GM12878 (cell line): Measurements from ENCODE around the gene HTATIP2. TPM values are rescaled to one million over a fixed set of nuclear protein-coding genes. Genes with fewer than 3 reads are reported as not detected.
A peak's percentile ranks its signal among the peaks of the same experiment; 100 is the strongest.

Experiments
- ASH2L ChIP-seq: fragments of 300-600, 200-600 bp; sonication (generic); IDR thresholded peaks from 2 replicates; pipeline ENCODE4 v1.6.1; 2017; ENCODE audit warnings: low read depth, mild to moderate bottlenecking, borderline replicate concordance
- BCL11A ChIP-seq: IDR thresholded peaks from 2 replicates; pipeline ENCODE4 v1.6.1; 2011; ENCODE audit warnings: low read depth, low read length
- BHLHE40 ChIP-seq, 2 experiments: fragments of 450-650 bp in 1 of 2; IDR thresholded peaks; 2 replicates each; pipeline ENCODE4 v1.6.1; 2011 to 2017; ENCODE audit warnings: low read depth in 2 of 2, borderline replicate concordance in 1 of 2, improper control_type of control experiment in 1 of 2, low read length in 1 of 2, mild to moderate bottlenecking in 1 of 2
- CBX5 ChIP-seq: sonication (generic); IDR thresholded peaks from 2 replicates; pipeline ENCODE4 v1.6.1; 2016; ENCODE audit warnings: low read depth, moderate library complexity, mild to moderate bottlenecking, inconsistent platforms
- CREB1 ChIP-seq: IDR thresholded peaks from 2 replicates; pipeline ENCODE4 v1.6.1; 2012; ENCODE audit warnings: low read depth, mild to moderate bottlenecking, inconsistent platforms
- EED ChIP-seq: sonication (generic); IDR thresholded peaks from 2 replicates; pipeline ENCODE4 v1.6.1; 2016; ENCODE audit warnings: antibody characterized with exemption, low read depth
- ESRRA ChIP-seq: IDR thresholded peaks from 2 replicates; pipeline ENCODE4 v1.6.1; 2012; ENCODE audit warnings: mild to moderate bottlenecking, low read length, improper control_type of control experiment
- FOXK2 ChIP-seq: fragments of 450-650 bp; IDR thresholded peaks from 2 replicates; pipeline ENCODE4 v1.6.1; 2017; ENCODE audit warnings: mild to moderate bottlenecking, moderate library complexity
- FOXM1 ChIP-seq: IDR thresholded peaks from 2 replicates; pipeline ENCODE4 v1.6.1; 2012; ENCODE audit warnings: low read depth, mild to moderate bottlenecking, inconsistent platforms, low read length, moderate library complexity
- GATAD2B ChIP-seq: fragments of 450-650 bp; conservative IDR thresholded peaks from 2 replicates; pipeline ENCODE4 v1.6.1; 2017; ENCODE audit warnings: low read depth, mild to moderate bottlenecking, moderate library complexity
- KLF5 ChIP-seq: fragments of 450-650 bp; IDR thresholded peaks from 2 replicates; pipeline ENCODE4 v1.6.1; 2014; ENCODE audit warnings: mild to moderate bottlenecking; ENCODE audit not compliant: partially characterized antibody
- MXI1 ChIP-seq: fragments of 150-350 bp; IDR thresholded peaks from 2 replicates; pipeline ENCODE4 v1.6.1; 2011; ENCODE audit warnings: low read depth, mild to moderate bottlenecking, inconsistent platforms, low read length, improper control_type of control experiment
- MYC ChIP-seq: IDR thresholded peaks from 2 replicates; pipeline ENCODE4 v1.6.1; 2011; ENCODE audit warnings: mild to moderate bottlenecking, low read length, moderate library complexity, inconsistent platforms; ENCODE audit not compliant: insufficient read depth, insufficient replicate concordance, insufficient read length, severe bottlenecking
- PAX8 ChIP-seq: fragments of 450-650 bp; IDR thresholded peaks from 2 replicates; pipeline ENCODE4 v1.6.1; 2017; ENCODE audit warnings: mild to moderate bottlenecking, moderate library complexity
- PBX3 ChIP-seq: IDR thresholded peaks from 2 replicates; pipeline ENCODE4 v1.6.1; 2011; ENCODE audit warnings: mild to moderate bottlenecking, low read depth, low read length, moderate library complexity; ENCODE audit not compliant: insufficient replicate concordance
- RCOR1 ChIP-seq: conservative IDR thresholded peaks from 2 replicates; pipeline ENCODE4 v1.6.1; 2012; ENCODE audit warnings: low read depth, low read length, improper control_type of control experiment
- RELA ChIP-seq: fragments of 450-650 bp; IDR thresholded peaks from 2 replicates; pipeline ENCODE4 v1.8.0; 2014; ENCODE audit warnings: borderline replicate concordance; ENCODE audit not compliant: partially characterized antibody
- SIX5 ChIP-seq: IDR thresholded peaks from 2 replicates; pipeline ENCODE4 v1.6.1; 2011; ENCODE audit warnings: mild to moderate bottlenecking, low read depth, low read length, moderate library complexity; ENCODE audit not compliant: severe bottlenecking
- SMAD1 ChIP-seq: fragments of 450-650 bp; IDR thresholded peaks from 2 replicates; pipeline ENCODE4 v1.6.1; 2018; ENCODE audit warnings: mild to moderate bottlenecking, low read depth; ENCODE audit not compliant: partially characterized antibody
- SMARCA5 ChIP-seq: fragments of 450-650 bp; IDR thresholded peaks from 2 replicates; pipeline ENCODE4 v1.6.1; 2017; ENCODE audit warnings: mild to moderate bottlenecking
- STAT3 ChIP-seq: IDR thresholded peaks from 2 replicates; pipeline ENCODE4 v1.6.1; 2011; ENCODE audit warnings: low read depth, low read length, improper control_type of control experiment
- SUZ12 ChIP-seq: fragments of 200-600 bp; sonication (generic); IDR thresholded peaks from one replicate; pipeline ENCODE4 v1.6.1; 2018; ENCODE audit warnings: antibody characterized with exemption, mild to moderate bottlenecking; ENCODE audit not compliant: unreplicated experiment
- TBL1XR1 ChIP-seq: IDR thresholded peaks from 2 replicates; pipeline ENCODE4 v1.6.1; 2012; ENCODE audit warnings: low read depth, low read length, improper control_type of control experiment
- TCF12 ChIP-seq: IDR thresholded peaks from 2 replicates; pipeline ENCODE4 v1.6.1; 2011; ENCODE audit warnings: low read depth, mild to moderate bottlenecking, low read length
- YY1 ChIP-seq: IDR thresholded peaks from 2 replicates; pipeline ENCODE4 v1.6.1; 2011; ENCODE audit warnings: low read depth, mild to moderate bottlenecking, low read length
- ZNF217 ChIP-seq: fragments of 450-650 bp; IDR thresholded peaks from 2 replicates; pipeline ENCODE4 v1.6.1; 2017; ENCODE audit warnings: antibody characterized with exemption, mild to moderate bottlenecking
- ZNF384 ChIP-seq: IDR thresholded peaks from 2 replicates; pipeline ENCODE4 v1.6.1; 2012; ENCODE audit warnings: low read depth, mild to moderate bottlenecking, low read length, improper control_type of control experiment, borderline replicate concordance
- polyA plus RNA-seq, 11 experiments: library from polyadenylated mRNA; depleted of rRNA in 4 of 11; unstranded in 6 of 11; stranded (reverse) in 5 of 11; fragments of >200 nt; fragmentation: Nextera tagmentation in 4 of 11; fragmentation: Illumina TruSeq in 1 of 11; extraction: Ambion mirVana in 4 of 11; extraction: Trizol in 1 of 11; gene quantifications; 1 replicate in 1 of 11; 2 replicates in 10 of 11; pipeline versions ENCODE4 v1.2.1 to v1.2.3, GENCODE V29; 2011 to 2016; ENCODE audit warnings: inconsistent platforms in 2 of 11, missing spikeins in 2 of 11, low read depth in 1 of 11
- total RNA-seq, 4 experiments: library from RNA; depleted of rRNA in 3 of 4; stranded (reverse); fragments of >200 nt in 3 of 4; fragmentation: Illumina TruSeq in 1 of 4; extraction: Trizol in 1 of 4; gene quantifications; 2 replicates each; pipeline versions ENCODE4 v1.2.1 to v1.2.3, GENCODE V29; 2013 to 2021
- TF ChIP-seq, protein P1 (sequence below): fragments of 150-350 bp; IDR thresholded peaks from 2 replicates; pipeline ENCODE4 v1.6.1; 2016; ENCODE audit warnings: low read depth, low read length

Gene HTATIP2
- total and polyA plus RNA-seq, 10 of the 15 experiments (the other 5 are each of a cell fraction or from before 2014, with no cell fraction given), result 25.4 to 58.5 (median 42.2) TPM

DNA sequence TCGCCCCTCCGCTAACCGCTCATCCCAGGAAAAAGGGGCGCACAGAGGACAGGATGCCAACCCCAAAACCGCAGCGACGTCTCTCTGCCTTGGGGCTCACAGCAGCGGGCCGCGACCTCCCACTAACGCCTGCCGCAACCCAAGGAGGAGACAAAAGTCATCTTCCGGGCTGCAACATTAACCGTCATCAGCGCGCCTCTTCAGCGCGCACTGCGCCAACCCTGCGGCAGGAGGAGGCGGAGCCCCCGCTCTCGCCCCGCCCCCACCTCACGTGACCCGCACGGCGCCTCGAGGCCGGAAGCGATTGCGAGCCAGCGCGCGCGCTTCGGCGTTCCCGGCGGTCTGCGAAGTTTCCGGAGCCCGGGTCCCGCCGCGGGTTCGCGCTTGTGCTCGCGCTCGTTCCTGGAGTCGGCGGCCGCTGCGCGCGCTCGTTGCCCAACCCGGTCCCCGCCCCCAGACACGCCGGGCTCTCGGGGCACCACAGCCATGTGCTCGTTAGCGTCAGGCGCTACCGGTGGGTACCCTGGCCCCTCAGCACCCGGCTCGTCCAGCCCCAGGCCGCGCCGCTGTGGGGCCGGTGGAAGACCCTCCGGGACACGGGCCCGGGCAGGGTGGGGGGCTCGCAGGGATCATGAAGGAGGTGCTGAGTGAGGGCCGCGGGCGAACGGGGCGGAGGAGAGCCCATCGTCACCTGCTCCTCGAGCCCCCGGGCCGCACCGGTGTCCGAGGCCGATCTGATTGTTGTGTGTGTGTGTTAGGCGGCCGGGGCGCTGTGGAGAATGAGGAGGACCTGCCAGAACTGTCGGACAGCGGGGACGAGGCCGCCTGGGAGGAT, 24.0 kb downstream of the HTATIP2 start, which contains the start of gene PRMT3 (continued):
- TF ChIP-seq SUZ12 (no peak), SMAD1 (peak; percentile 65), PAX8 (no peak), FOXM1 (no peak), MXI1 (peak; percentile 97), PBX3 (no peak), TBL1XR1 (0 out of 2 replicates have a peak, but pooled peaks have one; percentile 22), CREB1 (peak; percentile 99), SIX5 (peak; percentile 11), STAT3 (no peak), RCOR1 (0 out of 2 replicates have a peak, but pooled peaks have one; percentile 41), YY1 (no peak), MYC (peak; percentile 88), GATAD2B (peak; percentile 63; the same call in 1 of the 2 replicates), BCL11A (no peak), KLF5 (peak; percentile 46), ZNF217 (no peak), CBX5 (peak; percentile 24; the same call in 1 of the 2 replicates), FOXK2 (no peak), ZNF384 (no peak), RELA (peak; percentile 93), TCF12 (0 out of 2 replicates have a peak, but pooled peaks have one; percentile 29), EED (peak; percentile 76; the same call in 1 of the 2 replicates), SMARCA5 (peak; percentile 97), ASH2L (no peak), BHLHE40 (IDR thresholded peaks at IDR 0.05; ENCODE audit: borderline replicate concordance in 1 of 2, low read depth in 2 of 2, low read length in 1 of 2) (peak; percentile 91 to 99), ESRRA (no peak)
- TF ChIP-seq, protein P1, sequence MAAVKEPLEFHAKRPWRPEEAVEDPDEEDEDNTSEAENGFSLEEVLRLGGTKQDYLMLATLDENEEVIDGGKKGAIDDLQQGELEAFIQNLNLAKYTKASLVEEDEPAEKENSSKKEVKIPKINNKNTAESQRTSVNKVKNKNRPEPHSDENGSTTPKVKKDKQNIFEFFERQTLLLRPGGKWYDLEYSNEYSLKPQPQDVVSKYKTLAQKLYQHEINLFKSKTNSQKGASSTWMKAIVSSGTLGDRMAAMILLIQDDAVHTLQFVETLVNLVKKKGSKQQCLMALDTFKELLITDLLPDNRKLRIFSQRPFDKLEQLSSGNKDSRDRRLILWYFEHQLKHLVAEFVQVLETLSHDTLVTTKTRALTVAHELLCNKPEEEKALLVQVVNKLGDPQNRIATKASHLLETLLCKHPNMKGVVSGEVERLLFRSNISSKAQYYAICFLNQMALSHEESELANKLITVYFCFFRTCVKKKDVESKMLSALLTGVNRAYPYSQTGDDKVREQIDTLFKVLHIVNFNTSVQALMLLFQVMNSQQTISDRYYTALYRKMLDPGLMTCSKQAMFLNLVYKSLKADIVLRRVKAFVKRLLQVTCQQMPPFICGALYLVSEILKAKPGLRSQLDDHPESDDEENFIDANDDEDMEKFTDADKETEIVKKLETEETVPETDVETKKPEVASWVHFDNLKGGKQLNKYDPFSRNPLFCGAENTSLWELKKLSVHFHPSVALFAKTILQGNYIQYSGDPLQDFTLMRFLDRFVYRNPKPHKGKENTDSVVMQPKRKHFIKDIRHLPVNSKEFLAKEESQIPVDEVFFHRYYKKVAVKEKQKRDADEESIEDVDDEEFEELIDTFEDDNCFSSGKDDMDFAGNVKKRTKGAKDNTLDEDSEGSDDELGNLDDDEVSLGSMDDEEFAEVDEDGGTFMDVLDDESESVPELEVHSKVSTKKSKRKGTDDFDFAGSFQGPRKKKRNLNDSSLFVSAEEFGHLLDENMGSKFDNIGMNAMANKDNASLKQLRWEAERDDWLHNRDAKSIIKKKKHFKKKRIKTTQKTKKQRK, result no peak
